T-helper 1 cell treated with Interleukin-12 subunit alpha and Interleukin-12 subunit beta and Interleukin-4 antibody, amounts not matched to agents 30 ng/mL and 1 ng/mL, for 36 hours (primary cell): ENCODE results near the gene UNC93B1. TPM values are rescaled to one million over a fixed set of nuclear protein-coding genes. Genes with fewer than 3 reads are reported as not detected.

ENCODE experiments used
- intact Hi-C: fragments of 100-400 bp; cut with micrococcal nuclease; formaldehyde crosslinking; loops from one replicate; pipeline ENCODE4 v1.15.1; 2024
- total RNA-seq: library from RNA; stranded (reverse); gene quantifications from 2 replicates; pipeline ENCODE4 v1.2.3, GENCODE V29; 2022

The UNC93B1 gene
- total RNA-seq, 1 donor from 2014 or later: 26.3 TPM

DNA sequence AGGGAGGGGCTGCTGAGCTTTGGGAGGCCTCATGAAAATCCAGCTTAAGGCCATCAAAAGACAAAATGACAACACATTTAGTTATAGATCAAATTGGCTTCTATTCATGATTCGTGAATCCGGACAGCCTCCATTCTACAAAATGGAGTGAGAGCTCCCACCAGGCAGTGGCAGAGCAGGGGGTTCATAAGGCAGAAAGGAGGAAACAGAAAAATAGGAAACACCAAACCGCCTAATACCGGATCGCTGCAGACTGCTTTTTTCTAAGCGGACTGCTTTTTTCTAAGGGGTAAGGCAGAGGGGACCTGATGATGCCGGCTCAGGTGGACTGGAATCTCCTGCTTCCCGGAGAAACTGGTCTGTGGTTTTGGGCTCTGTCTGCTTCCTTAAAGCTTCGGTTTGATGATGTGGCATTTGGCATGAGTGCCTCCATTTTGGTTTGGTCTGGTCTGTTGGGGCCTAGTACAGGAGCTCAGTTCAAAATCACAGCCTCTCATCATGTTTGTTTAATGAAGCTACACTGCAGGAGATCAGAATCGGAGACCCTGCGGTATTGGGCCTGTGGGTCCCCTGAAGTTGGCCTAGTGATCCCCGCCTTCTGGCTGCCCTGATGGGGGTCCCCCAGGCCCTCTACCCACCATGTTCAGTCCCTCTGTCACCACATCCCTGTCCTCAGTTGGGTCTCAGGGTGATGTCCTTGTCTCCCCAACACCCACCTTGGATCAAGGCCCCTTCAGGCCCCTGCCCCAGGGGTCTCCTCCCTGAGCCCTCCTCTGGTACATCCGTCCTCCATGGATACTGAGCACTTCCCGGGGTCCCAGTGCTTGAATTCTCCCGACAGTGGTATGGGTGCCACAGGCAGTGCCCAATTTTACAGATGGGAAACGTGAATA is 7.4 kb upstream of the UNC93B1 start:
- intact Hi-C loops: no loop called here

- intact Hi-C loops: no loop called here
Observed at GRCh38 chr11:68010090-68011041, 6.5 kb upstream of the UNC93B1 start, which contains the start of gene ALDH3B1. Gene ALDH3B1, plus strand, starts transcription at chr11:68010327. Its CDS starts 4,971 bp downstream, at chr11:68015298.

- intact Hi-C loops: loop anchor here (1.0 kb wide), 1 partner anchor 197 kb away; no protein-coding TSS in a partner anchor
Observed at GRCh38 chr11:68009391-68010089, 5.6 kb upstream of the UNC93B1 start.

- intact Hi-C loops: loop anchor here (1.0 kb wide), 1 partner anchor 198 kb away; no protein-coding TSS in a partner anchor
Observed at GRCh38 chr11:68008381-68009337, 4.8 kb upstream of the UNC93B1 start.

DNA sequence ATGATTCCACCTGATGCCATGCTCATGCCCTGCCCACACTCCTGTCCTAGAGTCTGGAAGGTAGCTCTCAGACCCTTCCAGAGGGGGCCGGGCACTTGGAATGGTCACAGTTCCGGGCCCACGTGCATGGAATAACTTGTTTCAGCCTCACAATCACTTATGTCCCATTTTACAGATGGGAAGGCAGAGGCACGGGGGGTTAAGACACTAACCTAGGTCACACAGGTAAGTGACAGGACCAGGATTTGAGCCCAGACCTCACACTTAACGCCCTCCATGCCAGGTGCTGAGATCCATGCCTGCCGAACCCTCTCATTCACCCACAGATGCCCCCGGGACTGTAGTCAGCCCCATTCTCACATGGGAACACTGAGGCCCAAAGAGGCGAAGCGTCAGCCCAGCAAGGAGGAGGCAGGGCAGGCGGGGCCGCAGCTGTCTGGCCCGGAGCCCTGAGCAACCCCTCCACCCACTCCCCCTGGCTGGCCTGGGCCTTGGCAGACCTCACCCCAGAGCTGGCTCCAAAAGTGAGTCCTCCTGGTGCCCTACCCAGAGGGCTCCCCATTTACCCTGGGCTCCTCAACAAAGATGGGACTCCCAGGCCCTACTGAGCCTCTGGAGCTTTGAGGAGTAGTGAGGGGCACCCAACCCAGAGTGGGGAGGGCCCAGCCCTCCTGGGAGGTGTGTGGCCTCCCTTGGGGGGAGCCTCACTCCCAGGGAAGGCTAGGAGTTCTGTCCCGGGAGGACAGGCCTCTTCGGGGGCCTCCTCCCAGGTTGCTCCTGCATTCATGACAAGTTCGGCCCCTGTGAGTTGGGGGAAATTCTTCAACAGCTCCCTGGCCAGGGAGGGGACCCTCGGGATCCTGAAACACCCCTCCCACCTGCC is 3.8 kb upstream of the UNC93B1 start:
- intact Hi-C loops: no loop called here

DNA sequence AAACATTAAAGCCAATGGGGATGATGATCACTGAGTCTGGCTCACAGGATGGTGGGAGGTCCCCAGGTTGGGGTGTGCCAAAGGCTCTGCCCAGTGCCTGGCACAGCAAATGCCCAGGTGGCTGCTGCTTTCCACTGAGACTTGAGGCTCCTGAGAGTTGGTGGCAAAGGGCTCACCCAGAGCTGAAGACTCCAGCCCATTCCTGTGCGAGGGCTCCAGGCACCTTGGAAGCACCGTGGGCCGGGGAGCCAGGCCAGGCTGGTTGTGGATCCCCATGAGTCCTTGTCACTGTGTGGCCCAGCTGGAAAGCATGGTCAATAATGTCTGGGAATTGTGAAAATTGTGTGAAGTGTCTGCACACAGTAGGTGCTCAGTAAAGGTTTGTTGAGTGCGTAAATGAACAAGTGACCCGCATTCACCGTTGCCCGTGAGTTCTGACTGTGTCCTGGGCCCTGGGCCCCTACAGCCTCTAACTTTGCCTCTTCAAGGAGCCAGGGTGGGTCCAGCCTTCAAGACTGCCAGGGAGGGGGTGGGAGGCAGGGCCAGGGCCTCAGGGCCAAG is 2.8 kb upstream of the UNC93B1 start:
- intact Hi-C loops: no loop called here

DNA sequence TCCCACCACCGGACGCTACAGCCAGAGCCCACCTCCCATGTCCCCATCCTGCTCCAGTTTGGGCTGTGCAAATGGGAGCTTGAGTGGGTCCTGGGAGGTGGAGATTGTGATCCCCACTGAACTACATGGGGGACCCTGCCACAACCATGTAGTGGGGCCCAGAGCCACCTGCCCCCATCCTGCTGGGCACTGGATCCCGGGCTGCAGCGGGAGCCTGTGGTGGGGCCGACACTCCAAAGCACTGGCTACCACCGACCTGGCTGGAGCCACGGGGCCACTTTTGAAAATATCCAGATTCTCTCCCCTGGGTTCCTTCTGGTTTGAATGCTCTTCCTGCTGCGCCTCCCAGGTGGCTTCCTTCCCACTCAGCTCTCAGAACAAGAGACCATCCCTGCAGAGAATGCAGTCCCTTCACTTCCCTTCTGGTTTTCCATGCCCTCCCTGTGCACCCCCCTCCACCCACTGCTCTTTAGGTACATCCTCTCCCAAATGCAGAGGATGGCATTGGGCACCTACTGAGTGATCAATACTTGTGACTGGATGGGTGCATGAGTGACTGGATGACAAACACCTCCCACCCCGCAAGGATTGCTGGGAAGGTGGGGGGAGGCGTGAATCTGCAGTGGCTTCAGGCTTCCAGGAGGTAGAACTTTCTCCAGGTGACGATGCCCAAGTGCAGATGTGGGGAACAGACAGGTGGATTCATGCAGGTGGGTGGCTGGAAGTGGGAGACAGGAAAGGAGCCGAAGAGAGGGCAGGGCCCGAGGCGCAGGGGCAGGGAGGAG is 846 bp upstream of the UNC93B1 start:
- intact Hi-C loops: loop anchor here (1.0 to 2.0 kb wide), 3 partner anchors 26 to 458 kb away; partner anchors contain the start of gene NDUFS8

- intact Hi-C loops: no loop called here
Observed at GRCh38 chr11:68002938-68003845, 705 bp downstream of the UNC93B1 start.

DNA sequence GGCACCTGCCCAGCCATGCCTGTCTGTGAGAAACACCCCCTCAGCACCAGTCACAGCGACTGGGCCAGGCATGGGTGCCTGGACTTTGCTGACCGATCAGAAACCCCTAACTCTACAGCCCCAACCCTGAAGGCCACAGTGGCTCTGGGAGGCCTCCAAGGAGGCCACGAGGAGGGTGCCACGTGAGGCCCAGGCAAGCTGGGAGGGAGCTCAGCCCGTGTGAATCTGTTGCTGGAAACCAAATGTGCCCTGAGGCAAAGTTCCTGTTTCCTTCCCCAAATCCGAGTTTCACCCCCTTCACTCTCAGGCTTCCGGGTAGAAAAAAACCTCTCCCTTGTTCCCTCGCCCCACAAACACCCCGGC is 1.3 kb downstream of the UNC93B1 start:
- intact Hi-C loops: no loop called here

- intact Hi-C loops: no loop called here
Observed at GRCh38 chr11:67999704-68000103, 4.2 kb downstream of the UNC93B1 start.

DNA sequence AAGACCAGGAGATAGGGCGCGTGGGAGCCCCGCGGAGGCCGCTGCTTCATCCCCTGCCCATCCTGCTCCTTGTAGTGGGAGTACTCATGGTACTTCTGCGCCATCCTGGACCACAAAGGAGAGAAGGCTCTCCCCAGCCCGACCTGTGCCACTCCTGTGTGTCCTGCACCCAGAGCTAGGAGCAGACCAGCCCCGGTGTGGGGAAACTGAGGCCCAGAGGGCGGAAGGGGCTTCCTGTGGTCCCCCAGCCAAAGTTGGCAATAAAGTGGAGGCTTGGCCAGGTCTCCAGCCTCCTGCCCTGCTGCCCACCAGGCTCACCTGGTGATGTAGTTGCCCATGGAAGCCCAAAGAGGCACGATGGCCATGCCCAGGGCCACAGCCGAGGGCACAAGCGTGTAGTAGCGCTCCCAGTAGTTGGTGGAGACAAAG is 4.7 kb downstream of the UNC93B1 start:
- intact Hi-C loops: no loop called here

DNA sequence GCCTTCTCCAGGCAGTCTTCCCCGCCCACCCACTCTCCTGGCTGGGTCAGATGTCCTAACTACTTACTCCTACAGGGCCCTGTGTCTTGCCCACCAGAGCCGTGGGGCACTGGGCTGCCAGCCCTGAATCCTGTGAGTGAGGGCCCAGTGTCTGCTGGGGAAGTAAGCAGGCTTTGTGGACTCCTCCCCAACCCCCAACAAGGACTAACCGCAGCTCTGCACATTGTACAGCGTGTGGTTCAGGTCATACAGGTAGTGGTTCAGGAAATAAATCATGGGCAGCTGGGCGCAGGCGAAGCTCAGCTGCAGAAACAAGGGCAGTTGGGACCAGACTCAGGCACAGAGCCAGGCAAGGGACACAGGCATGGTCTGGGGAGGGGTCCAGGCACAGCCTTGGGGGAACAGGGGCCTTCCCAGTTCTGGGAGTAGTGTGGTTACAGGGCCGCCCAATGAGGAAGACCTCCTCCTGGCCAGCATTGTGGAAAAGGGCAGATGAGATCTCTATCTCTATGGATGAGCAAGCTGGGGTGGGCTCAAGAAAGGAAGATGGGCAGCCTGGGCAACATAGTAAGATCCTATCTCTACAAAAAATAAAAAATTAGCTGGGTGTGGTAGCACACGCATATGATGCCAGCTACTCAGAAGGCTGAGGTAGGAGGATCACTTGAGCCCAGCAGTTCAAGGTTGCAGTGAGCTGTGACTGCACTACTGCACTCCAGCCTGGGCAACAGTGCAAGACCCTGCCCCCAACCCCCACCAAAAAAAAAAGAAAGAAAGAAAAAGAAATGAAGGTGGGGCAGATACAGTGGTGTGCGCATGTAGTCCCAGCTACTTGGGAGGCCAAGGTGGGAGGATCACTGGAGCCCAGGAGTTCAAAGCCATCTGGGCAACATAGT is 5.5 kb downstream of the UNC93B1 start:
- intact Hi-C loops: no loop called here

DNA sequence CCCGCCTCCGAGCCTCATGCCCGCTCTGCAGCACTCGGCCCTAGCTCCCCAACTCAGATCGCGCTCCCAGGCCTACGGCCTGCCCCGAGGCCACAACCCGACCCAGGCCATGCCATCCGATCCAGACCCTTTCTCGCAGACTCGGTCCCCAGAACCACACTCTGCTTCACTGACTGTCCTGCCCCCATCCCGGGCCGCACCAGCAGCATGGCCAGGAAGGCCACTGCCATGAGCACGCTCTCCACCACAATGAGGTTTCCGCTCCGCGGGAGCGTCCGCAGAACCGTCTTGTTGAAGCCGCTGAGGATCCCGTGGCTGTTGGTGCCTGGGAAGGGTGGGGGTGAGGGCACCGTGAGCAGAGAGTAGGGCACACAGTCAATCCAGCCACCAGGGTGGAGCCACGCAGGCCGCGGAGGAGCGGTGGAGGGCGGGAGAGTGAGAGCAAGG is 6.4 kb downstream of the UNC93B1 start:
- intact Hi-C loops: loop anchor here (2.0 kb wide), 1 partner anchor 33 kb away; the partner anchor contains the start of gene NDUFS8

- intact Hi-C loops: loop anchor here (2.0 kb wide), 1 partner anchor 34 kb away; the partner anchor contains the start of gene NDUFS8
Observed at GRCh38 chr11:67996622-67997474, 7.0 kb downstream of the UNC93B1 start.
